Fibroblast of lung (primary cell): Measurements from ENCODE around the gene MCRIP2.

Experiments used
- CTCF ChIP-seq, 2 donors: IDR thresholded peaks in 1 of 2; conservative IDR thresholded peaks in 1 of 2; 1 replicate in 1 of 2; 2 replicates in 1 of 2; pipeline ENCODE4 v1.5.1; 2011 to 2012; ENCODE audit warnings: low read length in 2 of 2, control low read depth in 1 of 2, inconsistent platforms in 1 of 2, low read depth in 1 of 2, mild to moderate bottlenecking in 1 of 2
- EZH2 ChIP-seq: IDR thresholded peaks from 2 replicates; pipeline ENCODE4 v1.5.1; 2012; ENCODE audit warnings: low read length, control low read depth, mild to moderate bottlenecking; ENCODE audit errors: missing control alignments

GRCh38 chr16:659618-660017, 18.0 kb downstream of the MCRIP2 start:
- no peak for TF ChIP-seq CTCF (conservative IDR thresholded peaks at IDR 0.05 in 1 of 2, IDR thresholded peaks at IDR 0.05 in 1 of 2; ENCODE audit: low read depth in 1 of 2, low read length in 2 of 2)
- no peak for TF ChIP-seq EZH2
